Measurements from ENCODE around the gene ALG1. TPM values are rescaled to one million over a fixed set of nuclear protein-coding genes. Genes with fewer than 3 reads are reported as not detected.
A peak's percentile ranks its signal among the peaks of the same experiment; 100 is the strongest.

ALG1 gene
- total RNA-seq, 3 donors from 2014 or later: 14.4 to 21.2 (median 16.7) TPM

GRCh38 chr16:5032748-5033167 lies 38.9 kb upstream of the ALG1 start:
- H3K36me3 ChIP-seq: no peaks in the 10 kb centered on the region
- H3K9me3 ChIP-seq: no peaks in the 10 kb centered on the region
- TF ChIP-seq POLR2AphosphoS5 (IDR thresholded peaks at IDR 0.05) (no peak), CTCF (IDR thresholded peaks at IDR 0.05) (no peak), POLR2A (IDR thresholded peaks at IDR 0.05) (no peak)
- peak overlapping the region; percentile 65 to 99 (median 88) for H3K4me3 ChIP-seq
- H3K27me3 ChIP-seq: no peaks in the 10 kb centered on the region
- H3K27ac ChIP-seq: no peak overlapping the region
- H3K4me1 ChIP-seq: no peaks in the 10 kb centered on the region
- no peak for DNase-seq (ENCODE audit: low spot score in 2 of 2)
- intact Hi-C loops (cut with DNase I; ENCODE audit: low total_unique reads): no loop called here

GRCh38 chr16:5033256-5034166 lies 38.1 kb upstream of the ALG1 start, which contains the start of gene NAGPA:
Gene NAGPA (minus strand): TSS chr16:5033935. CDS start chr16:5033914, 21 bp downstream.
- H3K27ac ChIP-seq: peak within 1 kb of the TSS; percentile 37 to 73
- H3K4me3 ChIP-seq: peak within 1 kb of the TSS; percentile 65 to 99 (median 88)
- no peaks in the 10 kb centered on the region for H3K36me3 ChIP-seq
- no peaks in the 10 kb centered on the region for H3K9me3 ChIP-seq
- H3K4me1 ChIP-seq: no peaks in the 10 kb centered on the region
- H3K27me3 ChIP-seq: no peaks in the 10 kb centered on the region
- peak; percentile 85 to 94 for DNase-seq (ENCODE audit: low spot score in 2 of 2)
- intact Hi-C loops (cut with DNase I; ENCODE audit: low total_unique reads): no loop called here
- TF ChIP-seq CTCF (IDR thresholded peaks at IDR 0.05): no peak
- TF ChIP-seq POLR2AphosphoS5 (IDR thresholded peaks at IDR 0.05): peak; percentile 95 to 96 (median 96)
- TF ChIP-seq POLR2A (IDR thresholded peaks at IDR 0.05): no peak

- Histone ChIP-seq H3K36me3 (no peaks in the 10 kb centered on the region), H3K27me3 (no peaks in the 10 kb centered on the region), H3K4me3 (peak overlapping the region; percentile 65 to 99 (median 88)), H3K4me1 (no peaks in the 10 kb centered on the region), H3K27ac (peak overlapping the region; percentile 37 to 73), H3K9me3 (no peaks in the 10 kb centered on the region)
- intact Hi-C loops (cut with DNase I; ENCODE audit: low total_unique reads): no loop called here
- no peak for DNase-seq (ENCODE audit: low spot score in 2 of 2)
- no peak for TF ChIP-seq POLR2A (IDR thresholded peaks at IDR 0.05)
- TF ChIP-seq POLR2AphosphoS5 (IDR thresholded peaks at IDR 0.05): no peak
- no peak for TF ChIP-seq CTCF (IDR thresholded peaks at IDR 0.05)
Observed at GRCh38 chr16:5034167-5034523, 37.5 kb upstream of the ALG1 start.

GRCh38 chr16:5035909-5036227 lies 35.8 kb upstream of the ALG1 start:
- DNase-seq (ENCODE audit: low spot score in 2 of 2): no peak
- H3K27me3 ChIP-seq: no peaks in the 10 kb centered on the region
- no peaks in the 10 kb centered on the region for H3K4me1 ChIP-seq
- TF ChIP-seq POLR2AphosphoS5 (IDR thresholded peaks at IDR 0.05) (no peak), POLR2A (IDR thresholded peaks at IDR 0.05) (no peak), CTCF (IDR thresholded peaks at IDR 0.05) (no peak)
- intact Hi-C loops (cut with DNase I; ENCODE audit: low total_unique reads): no loop called here
- H3K36me3 ChIP-seq: no peaks in the 10 kb centered on the region
- H3K27ac ChIP-seq: no peak overlapping the region
- no peaks in the 10 kb centered on the region for H3K9me3 ChIP-seq
- no peak overlapping the region for H3K4me3 ChIP-seq

Data from breast epithelium (tissue), 4 donors.